Stimulated activated naive CD8-positive, alpha-beta T cell treated with anti-CD3 and anti-CD28 coated beads, Interleukin-15, amount 100 ng/mL, for 72 hours (primary cell): ENCODE measurements around the gene TRANK1.

ENCODE experiments used
- ATAC-seq: fragments of 150-1000 bp; cut with Tn5 transposase; 2 replicates; pipeline ENCODE4 v1.10.0; 2021; ENCODE audit warnings: mild to moderate bottlenecking, moderate library complexity
- DNase-seq, 2 donors: peaks; one replicate each; pipeline ENCODE4 v3.0.0; 2021 to 2022
- H3K27ac Mint-ChIP-seq, 2 donors: one replicate each; pipeline ENCODE4 v1.8.0; 2022; ENCODE audit warnings: mild to moderate bottlenecking in 2 of 2, mixed read lengths in 2 of 2, moderate library complexity in 2 of 2
- H3K27me3 Mint-ChIP-seq: one replicate; pipeline ENCODE4 v1.8.0; 2022; ENCODE audit warnings: mixed read lengths
- H3K4me1 Mint-ChIP-seq: one replicate; pipeline ENCODE4 v1.8.0; 2022; ENCODE audit warnings: mild to moderate bottlenecking, mixed read lengths
- H3K4me3 Mint-ChIP-seq, 2 donors: one replicate each; pipeline ENCODE4 v1.8.0; 2022; ENCODE audit warnings: mild to moderate bottlenecking in 2 of 2, mixed read lengths in 2 of 2, moderate library complexity in 1 of 2
- H3K9me3 Mint-ChIP-seq, 2 donors: one replicate each; pipeline ENCODE4 v1.8.0; 2022; ENCODE audit warnings: mixed read lengths in 2 of 2

TRANK1 gene

GRCh38 chr3:36866368-36866767 lies 78.5 kb downstream of the TRANK1 start:
- DNase-seq (no peak), ATAC-seq (no peak)
- no peaks in the 10 kb centered on the region for H3K27me3 Mint-ChIP-seq
- no peak overlapping the region for H3K27ac Mint-ChIP-seq
- peaks cover 26% of the 10 kb centered on the region for H3K4me1 Mint-ChIP-seq
- H3K4me3 Mint-ChIP-seq, result no peak overlapping the region
- no peaks in the 10 kb centered on the region for H3K9me3 Mint-ChIP-seq

- H3K9me3 Mint-ChIP-seq, result no peaks in the 10 kb centered on the region
- H3K27ac Mint-ChIP-seq, result no peak overlapping the region
- peaks cover 26% of the 10 kb centered on the region for H3K4me1 Mint-ChIP-seq
- DNase-seq (no peak), ATAC-seq (no peak)
- H3K27me3 Mint-ChIP-seq, result no peaks in the 10 kb centered on the region
- no peak overlapping the region for H3K4me3 Mint-ChIP-seq
Measured at GRCh38 chr3:36864180-36865053, 80.4 kb downstream of the TRANK1 start.

GRCh38 chr3:36862076-36862755 lies 82.6 kb downstream of the TRANK1 start:
- Mint-ChIP-seq H3K4me3 (no peak overlapping the region), H3K9me3 (no peaks in the 10 kb centered on the region)

GRCh38 chr3:36859494-36859893 lies 85.4 kb downstream of the TRANK1 start:
- no peak overlapping the region for H3K27ac Mint-ChIP-seq

More at GRCh38 chr3:36862076-36862755, 82.6 kb downstream of the TRANK1 start:
- H3K27ac Mint-ChIP-seq, result peak overlapping the region in 1 of 2 donors; percentile 27
- ATAC-seq (no peak), DNase-seq (no peak)
- no peaks in the 10 kb centered on the region for H3K27me3 Mint-ChIP-seq
- H3K4me1 Mint-ChIP-seq, result peaks cover 23% of the 10 kb centered on the region

GRCh38 chr3:36852071-36852470 lies 92.8 kb downstream of the TRANK1 start:
- Mint-ChIP-seq H3K27ac (no peak overlapping the region), H3K4me3 (no peak overlapping the region), H3K27me3 (no peaks in the 10 kb centered on the region), H3K4me1 (peaks cover 2% of the 10 kb centered on the region), H3K9me3 (no peaks in the 10 kb centered on the region)
- ATAC-seq (no peak), DNase-seq (no peak)

More at GRCh38 chr3:36859494-36859893, 85.4 kb downstream of the TRANK1 start:
- DNase-seq (no peak), ATAC-seq (no peak)
- no peaks in the 10 kb centered on the region for H3K27me3 Mint-ChIP-seq
- no peaks in the 10 kb centered on the region for H3K9me3 Mint-ChIP-seq
- no peak overlapping the region for H3K4me3 Mint-ChIP-seq
- peaks cover 3% of the 10 kb centered on the region for H3K4me1 Mint-ChIP-seq

GRCh38 chr3:36850743-36851142 lies 94.1 kb downstream of the TRANK1 start:
- no peaks in the 10 kb centered on the region for H3K27me3 Mint-ChIP-seq
- H3K27ac Mint-ChIP-seq, result no peak overlapping the region
- no peak for ATAC-seq
- no peaks in the 10 kb centered on the region for H3K9me3 Mint-ChIP-seq
- H3K4me3 Mint-ChIP-seq, result no peak overlapping the region
- H3K4me1 Mint-ChIP-seq, result peaks cover 6% of the 10 kb centered on the region
- no peak for DNase-seq

GRCh38 chr3:36846406-36846805 lies 98.4 kb downstream of the TRANK1 start:
- Mint-ChIP-seq H3K9me3 (peaks cover 5 to 11% of the 10 kb centered on the region in 2 donors), H3K27ac (no peak overlapping the region), H3K4me3 (no peak overlapping the region), H3K4me1 (peaks cover 34% of the 10 kb centered on the region), H3K27me3 (no peaks in the 10 kb centered on the region)
- DNase-seq, result no peak
- ATAC-seq, result no peak

- Mint-ChIP-seq H3K4me1 (peaks cover 35% of the 10 kb centered on the region), H3K27ac (no peak overlapping the region), H3K4me3 (peak overlapping the region; percentile 21 to 38), H3K9me3 (peaks cover 8 to 15% of the 10 kb centered on the region in 2 donors), H3K27me3 (no peaks in the 10 kb centered on the region)
- peak; percentile 42 to 62 for DNase-seq
- ATAC-seq, result peak; percentile 81
Measured at GRCh38 chr3:36843065-36844051, 101.5 kb downstream of the TRANK1 start.

- Mint-ChIP-seq H3K27me3 (no peaks in the 10 kb centered on the region), H3K4me1 (peaks cover 38% of the 10 kb centered on the region), H3K27ac (no peak overlapping the region), H3K4me3 (no peak overlapping the region), H3K9me3 (peaks cover 8 to 15% of the 10 kb centered on the region in 2 donors)
- ATAC-seq (peak; percentile 47), DNase-seq (peak in 1 of 2 donors; percentile 33)
Measured at GRCh38 chr3:36842275-36842674, 102.6 kb downstream of the TRANK1 start.

GRCh38 chr3:36840453-36840921 lies 104.4 kb downstream of the TRANK1 start:
- Mint-ChIP-seq H3K4me1 (peaks cover 35% of the 10 kb centered on the region), H3K27ac (no peak overlapping the region), H3K27me3 (no peaks in the 10 kb centered on the region), H3K4me3 (no peak overlapping the region), H3K9me3 (peaks cover 8 to 15% of the 10 kb centered on the region in 2 donors)
- DNase-seq (no peak), ATAC-seq (peak; percentile 47)

- Mint-ChIP-seq H3K4me1 (peaks cover 12% of the 10 kb centered on the region), H3K9me3 (peaks cover 8 to 9% of the 10 kb centered on the region in 2 donors), H3K27ac (no peak overlapping the region), H3K4me3 (no peak overlapping the region), H3K27me3 (no peaks in the 10 kb centered on the region)
- ATAC-seq (no peak), DNase-seq (no peak)
Measured at GRCh38 chr3:36837089-36837488, 107.8 kb downstream of the TRANK1 start.

- Mint-ChIP-seq H3K4me1 (peaks cover 6% of the 10 kb centered on the region), H3K9me3 (no peaks in the 10 kb centered on the region), H3K27ac (no peak overlapping the region), H3K27me3 (no peaks in the 10 kb centered on the region), H3K4me3 (no peak overlapping the region)
- DNase-seq (no peak), ATAC-seq (no peak)
Measured at GRCh38 chr3:36833160-36833814, 111.6 kb downstream of the TRANK1 start.

- Mint-ChIP-seq H3K27me3 (no peaks in the 10 kb centered on the region), H3K4me3 (no peak overlapping the region), H3K4me1 (peaks cover 5% of the 10 kb centered on the region)
Measured at GRCh38 chr3:36832406-36832805, 112.4 kb downstream of the TRANK1 start.

GRCh38 chr3:36827133-36827532 lies 117.7 kb downstream of the TRANK1 start:
- ATAC-seq, result no peak
- Mint-ChIP-seq H3K9me3 (no peaks in the 10 kb centered on the region), H3K27me3 (no peaks in the 10 kb centered on the region), H3K4me1 (no peaks in the 10 kb centered on the region), H3K27ac (no peak overlapping the region), H3K4me3 (no peak overlapping the region)
- DNase-seq, result no peak

More at GRCh38 chr3:36832406-36832805, 112.4 kb downstream of the TRANK1 start:
- Mint-ChIP-seq H3K27ac (no peak overlapping the region), H3K9me3 (no peaks in the 10 kb centered on the region)
- DNase-seq, result no peak
- no peak for ATAC-seq

- DNase-seq (no peak), ATAC-seq (no peak)
- no peaks in the 10 kb centered on the region for H3K27me3 Mint-ChIP-seq
- H3K4me3 Mint-ChIP-seq, result no peak overlapping the region
- no peaks in the 10 kb centered on the region for H3K4me1 Mint-ChIP-seq
- no peak overlapping the region for H3K27ac Mint-ChIP-seq
- no peaks in the 10 kb centered on the region for H3K9me3 Mint-ChIP-seq
Measured at GRCh38 chr3:36826240-36826639, 118.6 kb downstream of the TRANK1 start.
